CD8-positive, alpha-beta memory T cell (primary cell): Measurements from ENCODE around the gene SVOP. TPM values are rescaled to one million over a fixed set of nuclear protein-coding genes. Genes with fewer than 3 reads are reported as not detected.
"Not testable (repeated sequence)": the region's sequence is repeated elsewhere in the genome, so short reads cannot be mapped to it uniquely, and the experiment has no call there.

Experiments
- CTCF ChIA-PET: fragments of 350-600 bp; sonication (Branson Sonifier 250); formaldehyde crosslinking; loops from one replicate; lab custom pipeline; 2021; ENCODE audit warnings: antibody characterized with exemption; lab: Charles Lee
- POLR2A ChIA-PET: fragments of 350-600 bp; sonication (Branson Sonifier 250); formaldehyde crosslinking; loops from one replicate; lab custom pipeline; 2021; ENCODE audit warnings: antibody characterized with exemption; lab: Charles Lee
- DNase-seq, 5 donors: peaks; one replicate each; pipeline versions ENCODE4 v3.0.0 to v3.0.0-alpha.2; 2020 to 2022; ENCODE audit warnings: mixed read lengths in 1 of 5
- H3K27ac ChIP-seq: one replicate; pipeline ENCODE4 v1.7.0; 2013; ENCODE audit warnings: low read depth, mild to moderate bottlenecking, low read length, moderate library complexity
- H3K27me3 ChIP-seq: 2 replicates; pipeline ENCODE4 v1.7.0; 2013; ENCODE audit warnings: low read length, mild to moderate bottlenecking; ENCODE audit not compliant: insufficient read depth, poor library complexity, severe bottlenecking
- H3K36me3 ChIP-seq: 2 replicates; pipeline ENCODE4 v1.7.0; 2013; ENCODE audit warnings: mild to moderate bottlenecking, low read length, moderate library complexity; ENCODE audit not compliant: insufficient read depth
- H3K4me1 ChIP-seq: 2 replicates; pipeline ENCODE4 v1.7.0; 2013; ENCODE audit warnings: mild to moderate bottlenecking, low read length, moderate library complexity; ENCODE audit not compliant: insufficient read depth
- H3K4me3 ChIP-seq: 2 replicates; pipeline ENCODE4 v1.7.0; 2013; ENCODE audit warnings: mild to moderate bottlenecking, low read length
- H3K9me3 ChIP-seq: 2 replicates; pipeline ENCODE4 v1.7.0; 2013; ENCODE audit warnings: mild to moderate bottlenecking, low read length
- H3K27ac Mint-ChIP-seq, 8 donors: one replicate each; pipeline ENCODE4 v1.8.0; 2020 to 2021; ENCODE audit warnings: mixed read lengths in 8 of 8, mild to moderate bottlenecking in 6 of 8, inconsistent platforms in 3 of 8, moderate library complexity in 3 of 8
- H3K27me3 Mint-ChIP-seq, 2 donors: one replicate each; pipeline ENCODE4 v1.8.0; 2020 to 2021; ENCODE audit warnings: mixed read lengths in 2 of 2, mild to moderate bottlenecking in 1 of 2, moderate library complexity in 1 of 2
- H3K36me3 Mint-ChIP-seq, 3 donors: one replicate each; pipeline ENCODE4 v1.8.0; 2020 to 2021; ENCODE audit warnings: mixed read lengths in 3 of 3, inconsistent platforms in 1 of 3, mild to moderate bottlenecking in 1 of 3
- H3K4me1 Mint-ChIP-seq, 3 donors: one replicate each; pipeline ENCODE4 v1.8.0; 2020 to 2021; ENCODE audit warnings: mixed read lengths in 3 of 3, inconsistent platforms in 1 of 3, mild to moderate bottlenecking in 1 of 3
- H3K4me3 Mint-ChIP-seq, 7 donors: one replicate each; pipeline ENCODE4 v1.8.0; 2020 to 2021; ENCODE audit warnings: mixed read lengths in 7 of 7, mild to moderate bottlenecking in 6 of 7, moderate library complexity in 4 of 7, inconsistent platforms in 2 of 7
- H3K9me3 Mint-ChIP-seq, 5 donors: one replicate each; pipeline ENCODE4 v1.8.0; 2020 to 2022; ENCODE audit warnings: mixed read lengths in 5 of 5, mild to moderate bottlenecking in 3 of 5, moderate library complexity in 2 of 5, inconsistent platforms in 1 of 5
- polyA plus RNA-seq: library from polyadenylated mRNA; unstranded; fragments of 300-500 nt; fragmentation: Illumina TruSeq; gene quantifications from one replicate; pipeline ENCODE4 v1.2.3, GENCODE V29; 2021
- total RNA-seq, 2 experiments: library from RNA; stranded (reverse); gene quantifications; one replicate each; pipeline ENCODE4 v1.2.3, GENCODE V29; 2021

The SVOP gene
- total and polyA plus RNA-seq, 3 experiments from 2014 or later = not detected

- Mint-ChIP-seq H3K9me3 (no peaks in the 10 kb centered on the region), H3K4me3 (no peak overlapping the region), H3K4me1 (no peaks in the 10 kb centered on the region), H3K27me3 (no peaks in the 10 kb centered on the region), H3K27ac (no peak overlapping the region), H3K36me3 (no peaks in the 10 kb centered on the region)
- H3K36me3 ChIP-seq = no peaks in the 10 kb centered on the region
- H3K27me3 ChIP-seq = no peaks in the 10 kb centered on the region
- ChIA-PET POLR2A (no interaction called here), CTCF (no interaction called here)
- no peak overlapping the region for H3K27ac ChIP-seq
- no peak for DNase-seq
- no peak overlapping the region for H3K4me3 ChIP-seq
- H3K9me3 ChIP-seq = no peaks in the 10 kb centered on the region
- H3K4me1 ChIP-seq = no peaks in the 10 kb centered on the region
Observed at GRCh38 chr12:108868781-108869180, 152.1 kb downstream of the SVOP start.

- not testable (repeated sequence) for H3K27me3 ChIP-seq
Observed at GRCh38 chr12:108866083-108866482, 154.8 kb downstream of the SVOP start.

DNA sequence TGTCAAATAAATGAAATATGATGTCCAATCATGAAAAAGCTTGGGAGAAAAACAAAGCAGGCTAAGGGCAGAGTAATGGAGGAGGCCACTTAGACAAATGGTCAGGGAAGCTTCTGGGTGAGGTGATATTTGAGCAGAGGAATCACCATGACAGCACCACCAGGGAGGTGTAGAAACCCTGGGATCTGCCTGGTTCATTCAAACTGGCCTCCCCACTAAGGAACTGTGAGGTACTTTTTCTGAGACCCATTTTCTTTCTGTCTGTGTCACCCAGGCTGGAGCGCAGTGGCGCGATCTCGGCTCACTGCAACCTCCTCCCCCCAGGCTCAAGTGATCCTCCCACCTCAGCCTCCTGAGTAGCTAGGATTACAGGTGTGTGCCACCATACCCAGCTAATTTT is 155.7 kb downstream of the SVOP start:
- Mint-ChIP-seq H3K9me3 (no peaks in the 10 kb centered on the region), H3K4me3 (no peak overlapping the region), H3K4me1 (no peaks in the 10 kb centered on the region), H3K36me3 (no peaks in the 10 kb centered on the region), H3K27ac (no peak overlapping the region), H3K27me3 (no peaks in the 10 kb centered on the region)
- POLR2A ChIA-PET = no interaction called here
- Histone ChIP-seq H3K9me3 (no peaks in the 10 kb centered on the region), H3K27me3 (no peaks in the 10 kb centered on the region), H3K4me1 (no peaks in the 10 kb centered on the region), H3K36me3 (no peaks in the 10 kb centered on the region), H3K27ac (no peak overlapping the region), H3K4me3 (no peak overlapping the region)
- DNase-seq = no peak
- CTCF ChIA-PET = no interaction called here

More at GRCh38 chr12:108866083-108866482, 154.8 kb downstream of the SVOP start:
- H3K4me1 ChIP-seq, H3K36me3 Mint-ChIP-seq, H3K4me3 Mint-ChIP-seq, H3K9me3 ChIP-seq, H3K4me3 ChIP-seq, H3K27ac Mint-ChIP-seq, H3K4me1 Mint-ChIP-seq, H3K36me3 ChIP-seq, H3K27me3 Mint-ChIP-seq, H3K9me3 Mint-ChIP-seq, POLR2A ChIA-PET, H3K27ac ChIP-seq, CTCF ChIA-PET, DNase-seq: not testable (repeated sequence)

DNA sequence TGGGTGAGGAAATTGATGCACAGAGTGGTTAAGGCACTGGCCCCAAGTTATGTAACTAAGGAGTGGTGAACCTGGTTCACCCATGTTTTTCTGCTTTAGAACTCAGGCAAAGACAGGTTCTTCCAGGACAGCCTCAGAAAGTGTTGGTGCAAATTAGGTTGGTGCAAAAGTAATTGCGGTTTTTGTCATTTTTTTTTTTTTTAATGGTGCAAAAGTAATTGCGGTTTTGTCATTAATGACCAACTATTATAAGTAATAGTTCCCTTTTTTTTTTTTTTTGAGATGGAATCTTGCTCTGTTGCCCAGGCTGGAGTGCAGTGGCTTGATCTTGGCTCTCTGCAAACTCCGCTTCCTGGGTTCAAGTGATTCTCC is 158.3 kb downstream of the SVOP start:
- ChIA-PET CTCF (interaction anchor here (0.7 kb wide), 1 partner anchor 1606 kb away, joined by 4 read pairs; the partner anchor contains the start of gene GPN3), POLR2A (no interaction called here)
- peaks cover 14 to 15% (median 15%) of the 10 kb centered on the region in 3 donors for H3K4me1 Mint-ChIP-seq

DNA sequence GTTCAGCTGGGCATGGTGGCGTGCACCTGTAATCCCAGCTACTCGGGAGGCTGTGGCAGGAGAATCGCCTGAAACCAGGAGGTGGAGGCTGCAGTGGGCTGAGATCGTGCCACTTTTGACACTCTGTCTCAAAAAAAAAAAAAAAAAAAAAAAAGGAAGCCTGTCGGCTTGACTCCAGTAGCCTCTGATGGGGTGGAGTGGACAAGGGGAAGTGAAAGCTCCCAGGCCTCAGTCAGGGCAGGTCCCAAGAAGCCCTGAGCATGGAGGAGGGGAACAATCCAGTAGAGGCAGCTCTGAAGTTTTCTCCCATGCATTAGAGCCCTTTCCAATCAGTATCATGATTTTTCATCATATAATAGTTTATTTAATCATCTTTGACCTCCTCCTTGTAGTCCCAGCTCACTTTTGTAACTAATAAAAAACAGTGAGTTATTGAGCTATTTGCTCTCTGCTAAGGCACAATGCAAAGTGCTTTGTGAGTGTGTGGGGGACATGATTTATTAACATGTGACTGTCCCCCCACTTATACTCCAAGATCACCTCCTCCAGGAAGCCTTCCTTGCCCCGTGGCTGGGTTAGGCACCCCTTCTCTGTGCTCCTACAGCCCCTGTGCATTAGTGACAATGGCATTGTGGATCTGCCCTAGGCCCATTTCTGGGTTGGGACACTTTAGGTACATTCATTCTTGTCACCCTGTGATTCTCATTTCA is 158.8 kb downstream of the SVOP start:
- no peaks in the 10 kb centered on the region for H3K36me3 ChIP-seq
- CTCF ChIA-PET = interaction anchor here (0.7 kb wide), 3 partner anchors 38 to 1606 kb away, joined by 3 to 4 read pairs (median 3); partner anchors contain the start of gene GPN3
- Mint-ChIP-seq H3K27me3 (peaks cover 0 to 3% of the 10 kb centered on the region in 2 donors), H3K27ac (peak overlapping the region in 2 of 8 donors; percentile 23 to 74), H3K4me3 (peak overlapping the region in 1 of 7 donors; percentile 1), H3K4me1 (peaks cover 14 to 15% (median 15%) of the 10 kb centered on the region in 3 donors), H3K36me3 (peaks cover 0 to 2% (median 0%) of the 10 kb centered on the region in 3 donors), H3K9me3 (no peaks in the 10 kb centered on the region)
- no peak for DNase-seq
- no peak overlapping the region for H3K27ac ChIP-seq
- no peaks in the 10 kb centered on the region for H3K9me3 ChIP-seq
- peaks cover 14% of the 10 kb centered on the region for H3K4me1 ChIP-seq
- no peaks in the 10 kb centered on the region for H3K27me3 ChIP-seq
- POLR2A ChIA-PET = interaction anchor here (0.7 kb wide), 1 partner anchor 245 kb away, joined by 4 read pairs; no protein-coding TSS in a partner anchor
- no peak overlapping the region for H3K4me3 ChIP-seq

More for the DNA sequence above, 158.3 kb downstream of the SVOP start:
- H3K4me3 Mint-ChIP-seq = peak overlapping the region in 1 of 7 donors; percentile 1
- DNase-seq = no peak
- H3K36me3 ChIP-seq = no peaks in the 10 kb centered on the region
- H3K27ac ChIP-seq = no peak overlapping the region
- H3K27me3 Mint-ChIP-seq = peaks cover 0 to 2% of the 10 kb centered on the region in 2 donors
- no peaks in the 10 kb centered on the region for H3K9me3 Mint-ChIP-seq
- H3K27me3 ChIP-seq = no peaks in the 10 kb centered on the region
- peaks cover 0 to 1% (median 0%) of the 10 kb centered on the region in 3 donors for H3K36me3 Mint-ChIP-seq
- no peak overlapping the region for H3K4me3 ChIP-seq
- H3K9me3 ChIP-seq = no peaks in the 10 kb centered on the region
- peaks cover 14% of the 10 kb centered on the region for H3K4me1 ChIP-seq
- no peak overlapping the region for H3K27ac Mint-ChIP-seq

DNA sequence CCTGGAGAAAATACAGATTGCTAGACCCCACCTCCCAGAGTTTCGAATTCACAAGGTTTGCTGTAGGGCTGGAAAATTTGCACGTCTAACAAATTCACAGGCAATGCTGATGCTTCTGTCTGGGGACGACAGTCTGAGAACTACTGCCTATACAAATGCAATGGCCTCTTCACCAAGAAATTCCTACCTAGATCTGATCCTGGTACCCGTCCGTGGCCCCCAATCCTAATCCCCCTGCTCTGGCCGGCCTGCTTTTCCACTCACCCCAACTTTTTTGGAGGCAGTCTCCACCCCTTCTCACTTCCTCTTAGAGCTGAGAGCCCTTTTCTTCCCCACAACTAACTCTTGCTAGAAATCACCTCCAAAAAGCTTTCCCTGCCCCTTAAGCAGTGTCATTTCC is 160.4 kb downstream of the SVOP start:
- DNase-seq = no peak
- Histone ChIP-seq H3K4me1 (peaks cover 30% of the 10 kb centered on the region), H3K4me3 (no peak overlapping the region), H3K9me3 (no peaks in the 10 kb centered on the region), H3K27me3 (no peaks in the 10 kb centered on the region), H3K36me3 (no peaks in the 10 kb centered on the region), H3K27ac (no peak overlapping the region)
- H3K9me3 Mint-ChIP-seq = no peaks in the 10 kb centered on the region
- peaks cover 0 to 5% of the 10 kb centered on the region in 2 donors for H3K27me3 Mint-ChIP-seq
- POLR2A ChIA-PET = no interaction called here
- H3K4me3 Mint-ChIP-seq = peak overlapping the region in 4 of 7 donors; percentile 5 to 69 (median 30)
- H3K36me3 Mint-ChIP-seq = peaks cover 0 to 8% (median 0%) of the 10 kb centered on the region in 3 donors
- CTCF ChIA-PET = interaction anchor here (1.4 kb wide), 1 partner anchor 12 kb away, joined by 3 read pairs; no protein-coding TSS in a partner anchor
- peak overlapping the region in 5 of 8 donors; percentile 8 to 87 (median 75) for H3K27ac Mint-ChIP-seq
- H3K4me1 Mint-ChIP-seq = peaks cover 30 to 31% (median 30%) of the 10 kb centered on the region in 3 donors

DNA sequence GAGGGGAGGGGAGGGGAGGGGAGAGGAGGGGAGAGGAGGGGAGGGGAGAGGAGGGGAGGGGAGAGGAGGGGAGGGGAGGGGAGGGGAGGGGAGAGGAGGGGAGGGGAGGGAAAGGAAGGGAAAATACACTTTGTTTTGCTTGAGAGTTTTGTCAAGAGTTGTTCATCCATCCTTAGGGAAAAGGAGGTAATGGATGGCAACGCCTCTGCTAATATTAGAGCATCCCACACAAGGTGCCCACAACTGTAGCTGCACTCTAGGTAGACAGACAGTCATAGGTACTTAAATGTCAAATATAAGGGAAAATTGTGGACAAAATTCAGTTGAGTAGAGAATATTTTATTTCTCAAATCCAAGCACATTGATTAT is 161.0 kb downstream of the SVOP start:
- Histone ChIP-seq H3K36me3 (no peaks in the 10 kb centered on the region), H3K27me3 (no peaks in the 10 kb centered on the region), H3K27ac (no peak overlapping the region), H3K9me3 (no peaks in the 10 kb centered on the region), H3K4me1 (peaks cover 30% of the 10 kb centered on the region), H3K4me3 (no peak overlapping the region)
- H3K36me3 Mint-ChIP-seq = peaks cover 0 to 9% (median 0%) of the 10 kb centered on the region in 3 donors
- peaks cover 0 to 5% of the 10 kb centered on the region in 2 donors for H3K27me3 Mint-ChIP-seq
- ChIA-PET POLR2A (interaction anchor here (0.6 kb wide), 1 partner anchor 43 kb away, joined by 3 read pairs; no protein-coding TSS in a partner anchor), CTCF (interaction anchor here (1.4 kb wide), 1 partner anchor 12 kb away, joined by 3 read pairs; no protein-coding TSS in a partner anchor)
- H3K9me3 Mint-ChIP-seq = no peaks in the 10 kb centered on the region
- peak overlapping the region in 1 of 8 donors; percentile 75 for H3K27ac Mint-ChIP-seq
- no peak for DNase-seq
- H3K4me1 Mint-ChIP-seq = peaks cover 33 to 36% (median 35%) of the 10 kb centered on the region in 3 donors
- H3K4me3 Mint-ChIP-seq = peak overlapping the region in 1 of 7 donors; percentile 69
